Lower leg skin (tissue), 3 donors: ENCODE data around the gene ACTC1.

Source experiments
- CTCF ChIP-seq, 3 donors: fragments of 450-650 bp; IDR thresholded peaks; one replicate each; pipeline ENCODE4 v1.5.1; 2016; ENCODE audit warnings: antibody characterized with exemption in 3 of 3, mild to moderate bottlenecking in 3 of 3, moderate library complexity in 2 of 3
- POLR2A ChIP-seq, 2 donors: fragments of 450-650 bp; IDR thresholded peaks; one replicate each; pipeline ENCODE4 v1.6.1; 2016 to 2017; ENCODE audit warnings: antibody characterized with exemption in 2 of 2, mild to moderate bottlenecking in 1 of 2, moderate library complexity in 1 of 2

- no peak for TF ChIP-seq POLR2A (IDR thresholded peaks at IDR 0.05)
- TF ChIP-seq CTCF (IDR thresholded peaks at IDR 0.05), result no peak
These were observed 29.6 kb downstream of the ACTC1 start for GRCh38 chr15:34765741-34766140.
